ENCODE measurements around the gene UBE3D. TPM values are rescaled to one million over a fixed set of nuclear protein-coding genes. Genes with fewer than 3 reads are reported as not detected.

UBE3D gene
- total RNA-seq, 1 experiment from 2014 or later = 10.9 TPM

GRCh38 chr6:82976179-82976578 is 89.5 kb downstream of the UBE3D start:
- Mint-ChIP-seq H3K27me3 (ENCODE audit: insufficient read depth, unreplicated experiment) (no peaks in the 10 kb centered on the region), H3K4me3 (ENCODE audit: unreplicated experiment) (no peak overlapping the region), H3K4me1 (ENCODE audit: low read depth, unreplicated experiment) (no peaks in the 10 kb centered on the region), H3K36me3 (ENCODE audit: insufficient read depth, unreplicated experiment) (no peaks in the 10 kb centered on the region), H3K9me3 (ENCODE audit: unreplicated experiment) (no peaks in the 10 kb centered on the region), H3K27ac (ENCODE audit: unreplicated experiment) (peak overlapping the region; percentile 4)
- Histone ChIP-seq H3K36me3 (ENCODE audit: control insufficient read depth, insufficient read depth, low read length) (no peaks in the 10 kb centered on the region), H3K27me3 (replicated peaks; ENCODE audit: control insufficient read depth, insufficient read depth, low read length) (no peaks in the 10 kb centered on the region), H3K4me1 (no peaks in the 10 kb centered on the region), H3K9me3 (no peaks in the 10 kb centered on the region), H3K4me3 (ENCODE audit: low read depth, low read length) (no peak overlapping the region)
- ChIA-PET CTCF (no interaction called here), POLR2A (no interaction called here)
- no TSS peak for BruUV-seq (replicated peaks)
- intact Hi-C loops (cut with micrococcal nuclease; ENCODE audit: unreplicated experiment) = no loop called here
- TF ChIP-seq, protein P1, sequence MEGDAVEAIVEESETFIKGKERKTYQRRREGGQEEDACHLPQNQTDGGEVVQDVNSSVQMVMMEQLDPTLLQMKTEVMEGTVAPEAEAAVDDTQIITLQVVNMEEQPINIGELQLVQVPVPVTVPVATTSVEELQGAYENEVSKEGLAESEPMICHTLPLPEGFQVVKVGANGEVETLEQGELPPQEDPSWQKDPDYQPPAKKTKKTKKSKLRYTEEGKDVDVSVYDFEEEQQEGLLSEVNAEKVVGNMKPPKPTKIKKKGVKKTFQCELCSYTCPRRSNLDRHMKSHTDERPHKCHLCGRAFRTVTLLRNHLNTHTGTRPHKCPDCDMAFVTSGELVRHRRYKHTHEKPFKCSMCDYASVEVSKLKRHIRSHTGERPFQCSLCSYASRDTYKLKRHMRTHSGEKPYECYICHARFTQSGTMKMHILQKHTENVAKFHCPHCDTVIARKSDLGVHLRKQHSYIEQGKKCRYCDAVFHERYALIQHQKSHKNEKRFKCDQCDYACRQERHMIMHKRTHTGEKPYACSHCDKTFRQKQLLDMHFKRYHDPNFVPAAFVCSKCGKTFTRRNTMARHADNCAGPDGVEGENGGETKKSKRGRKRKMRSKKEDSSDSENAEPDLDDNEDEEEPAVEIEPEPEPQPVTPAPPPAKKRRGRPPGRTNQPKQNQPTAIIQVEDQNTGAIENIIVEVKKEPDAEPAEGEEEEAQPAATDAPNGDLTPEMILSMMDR (IDR thresholded peaks at IDR 0.05; ENCODE audit: insufficient read depth in 1 of 2, low read depth in 1 of 2, low read length in 1 of 2, severe bottlenecking in 1 of 2, unreplicated experiment in 1 of 2) = no peak
- no peak for DNase-seq

DNA sequence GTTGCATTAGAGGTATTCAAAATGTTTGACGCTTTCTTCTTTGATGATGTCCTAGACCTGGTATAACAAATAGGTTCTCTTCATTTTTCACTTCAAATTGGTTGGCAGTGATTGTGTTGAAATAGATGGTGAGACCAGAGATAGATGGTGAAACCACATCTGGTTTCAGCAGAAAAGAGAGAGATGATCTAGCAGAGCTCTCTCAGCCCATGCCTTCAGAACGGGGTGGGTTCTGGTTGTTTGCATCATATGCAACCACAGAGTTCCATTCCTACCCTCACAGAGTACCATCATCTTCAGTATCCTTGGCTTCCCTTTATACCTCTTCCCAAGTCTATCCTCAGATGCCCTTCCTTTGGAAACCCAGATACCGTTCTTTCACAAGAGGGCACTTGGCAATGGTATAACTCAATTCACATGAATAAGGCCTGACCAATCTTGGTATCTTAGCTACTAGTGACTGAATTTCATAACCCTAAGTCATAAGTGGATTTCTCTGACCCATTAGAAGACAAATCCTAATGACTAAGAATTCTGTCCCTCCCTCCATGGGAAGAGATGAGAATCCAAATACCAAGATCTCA is 93.7 kb downstream of the UBE3D start:
- TF ChIP-seq, protein P1 (IDR thresholded peaks at IDR 0.05; ENCODE audit: insufficient read depth in 1 of 2, low read depth in 1 of 2, low read length in 1 of 2, severe bottlenecking in 1 of 2, unreplicated experiment in 1 of 2) = no peak
- Histone ChIP-seq H3K4me3 (ENCODE audit: low read depth, low read length) (no peak overlapping the region), H3K4me1 (no peaks in the 10 kb centered on the region), H3K9me3 (no peaks in the 10 kb centered on the region), H3K27me3 (replicated peaks; ENCODE audit: control insufficient read depth, insufficient read depth, low read length) (no peaks in the 10 kb centered on the region), H3K36me3 (ENCODE audit: control insufficient read depth, insufficient read depth, low read length) (no peaks in the 10 kb centered on the region)
- Mint-ChIP-seq H3K4me3 (ENCODE audit: unreplicated experiment) (no peak overlapping the region), H3K27ac (ENCODE audit: unreplicated experiment) (no peak overlapping the region), H3K36me3 (ENCODE audit: insufficient read depth, unreplicated experiment) (no peaks in the 10 kb centered on the region), H3K27me3 (ENCODE audit: insufficient read depth, unreplicated experiment) (no peaks in the 10 kb centered on the region), H3K9me3 (ENCODE audit: unreplicated experiment) (no peaks in the 10 kb centered on the region), H3K4me1 (ENCODE audit: low read depth, unreplicated experiment) (no peaks in the 10 kb centered on the region)
- no peak for DNase-seq
- intact Hi-C loops (cut with micrococcal nuclease; ENCODE audit: unreplicated experiment) = no loop called here
- CTCF ChIA-PET = no interaction called here
- POLR2A ChIA-PET = no interaction called here
- no TSS peak for BruUV-seq (replicated peaks)

- DNase-seq = no peak
- Histone ChIP-seq H3K36me3 (ENCODE audit: control insufficient read depth, insufficient read depth, low read length) (no peaks in the 10 kb centered on the region), H3K4me3 (ENCODE audit: low read depth, low read length) (no peak overlapping the region), H3K4me1 (no peaks in the 10 kb centered on the region), H3K9me3 (no peaks in the 10 kb centered on the region), H3K27me3 (replicated peaks; ENCODE audit: control insufficient read depth, insufficient read depth, low read length) (no peaks in the 10 kb centered on the region)
- H3K27me3 Mint-ChIP-seq (ENCODE audit: insufficient read depth, unreplicated experiment) = no peaks in the 10 kb centered on the region
- no peak overlapping the region for H3K27ac Mint-ChIP-seq (ENCODE audit: unreplicated experiment)
- H3K4me1 Mint-ChIP-seq (ENCODE audit: low read depth, unreplicated experiment) = no peaks in the 10 kb centered on the region
- intact Hi-C loops (cut with micrococcal nuclease; ENCODE audit: unreplicated experiment) = no loop called here
- POLR2A ChIA-PET = no interaction called here
- no peaks in the 10 kb centered on the region for H3K36me3 Mint-ChIP-seq (ENCODE audit: insufficient read depth, unreplicated experiment)
- no peak overlapping the region for H3K4me3 Mint-ChIP-seq (ENCODE audit: unreplicated experiment)
- CTCF ChIA-PET = no interaction called here
- BruUV-seq (replicated peaks) = no TSS peak
- H3K9me3 Mint-ChIP-seq (ENCODE audit: unreplicated experiment) = no peaks in the 10 kb centered on the region
- TF ChIP-seq, protein P1 (IDR thresholded peaks at IDR 0.05; ENCODE audit: insufficient read depth in 1 of 2, low read depth in 1 of 2, low read length in 1 of 2, severe bottlenecking in 1 of 2, unreplicated experiment in 1 of 2) = no peak
Measured at GRCh38 chr6:82970839-82971238, 94.8 kb downstream of the UBE3D start.

All from Caco-2 (cell line).